HEK293T (cell line): ENCODE data around the gene TIMP2.

Experiments
- ARNT ChIP-seq: fragments of 450-650 bp; IDR thresholded peaks from 2 replicates; pipeline ENCODE4 v1.6.1; 2017; ENCODE audit warnings: mild to moderate bottlenecking
- BHLHE40 ChIP-seq: fragments of 450-650 bp; IDR thresholded peaks from 2 replicates; pipeline ENCODE4 v1.6.1; 2016; ENCODE audit warnings: mild to moderate bottlenecking, moderate library complexity, borderline replicate concordance
- CTBP1 ChIP-seq: fragments of 450-650 bp; IDR thresholded peaks from 2 replicates; pipeline ENCODE4 v1.6.1; 2016; ENCODE audit warnings: borderline replicate concordance
- ELF4 ChIP-seq: fragments of 450-650 bp; IDR thresholded peaks from 2 replicates; pipeline ENCODE4 v1.6.1; 2017; ENCODE audit warnings: antibody characterized with exemption
- FOXA1 ChIP-seq: fragments of 450-650 bp; IDR thresholded peaks from 2 replicates; pipeline ENCODE4 v1.6.1; 2016; ENCODE audit warnings: mild to moderate bottlenecking
- FOXK2 ChIP-seq: fragments of 450-650 bp; IDR thresholded peaks from 2 replicates; pipeline ENCODE4 v1.6.1; 2016; ENCODE audit warnings: mild to moderate bottlenecking
- FOXM1 ChIP-seq: fragments of 450-650 bp; IDR thresholded peaks from 2 replicates; pipeline ENCODE4 v1.6.1; 2017; ENCODE audit warnings: mild to moderate bottlenecking, borderline replicate concordance
- L3MBTL2 ChIP-seq: fragments of 450-650 bp; conservative IDR thresholded peaks from 2 replicates; pipeline ENCODE4 v1.6.1; 2016; ENCODE audit warnings: mild to moderate bottlenecking
- LEF1 ChIP-seq: fragments of 450-650 bp; IDR thresholded peaks from 2 replicates; pipeline ENCODE4 v1.6.1; 2017; ENCODE audit warnings: mild to moderate bottlenecking, borderline replicate concordance
- NFRKB ChIP-seq: fragments of 450-650 bp; IDR thresholded peaks from 2 replicates; pipeline ENCODE4 v1.6.1; 2016; ENCODE audit warnings: mild to moderate bottlenecking, moderate library complexity
- SP1 ChIP-seq: fragments of 450-650 bp; IDR thresholded peaks from 2 replicates; pipeline ENCODE4 v1.6.1; 2017
- SUZ12 ChIP-seq: fragments of 450-650 bp; IDR thresholded peaks from 2 replicates; pipeline ENCODE4 v1.6.1; 2016; ENCODE audit warnings: mild to moderate bottlenecking
- TARDBP ChIP-seq: fragments of 450-650 bp; IDR thresholded peaks from 2 replicates; pipeline ENCODE4 v1.6.1; 2016

- TF ChIP-seq TARDBP (no peak), SUZ12 (no peak), SP1 (no peak), BHLHE40 (no peak), FOXK2 (no peak), L3MBTL2 (no peak), NFRKB (no peak), ELF4 (no peak), CTBP1 (no peak), LEF1 (no peak), FOXM1 (no peak), FOXA1 (no peak), ARNT (no peak)
Measured at GRCh38 chr17:78910497-78911284, 14.5 kb downstream of the TIMP2 start.
